HG03565 (cell line): ENCODE measurements around the gene MLLT1.

ENCODE experiments used
- ATAC-seq: cut with Tn5 transposase; IDR thresholded peaks from one replicate; pipeline ENCODE4 v1.9.1; 2021; ENCODE audit warnings: mild to moderate bottlenecking, moderate library complexity; ENCODE audit not compliant: unreplicated experiment

Gene MLLT1

DNA sequence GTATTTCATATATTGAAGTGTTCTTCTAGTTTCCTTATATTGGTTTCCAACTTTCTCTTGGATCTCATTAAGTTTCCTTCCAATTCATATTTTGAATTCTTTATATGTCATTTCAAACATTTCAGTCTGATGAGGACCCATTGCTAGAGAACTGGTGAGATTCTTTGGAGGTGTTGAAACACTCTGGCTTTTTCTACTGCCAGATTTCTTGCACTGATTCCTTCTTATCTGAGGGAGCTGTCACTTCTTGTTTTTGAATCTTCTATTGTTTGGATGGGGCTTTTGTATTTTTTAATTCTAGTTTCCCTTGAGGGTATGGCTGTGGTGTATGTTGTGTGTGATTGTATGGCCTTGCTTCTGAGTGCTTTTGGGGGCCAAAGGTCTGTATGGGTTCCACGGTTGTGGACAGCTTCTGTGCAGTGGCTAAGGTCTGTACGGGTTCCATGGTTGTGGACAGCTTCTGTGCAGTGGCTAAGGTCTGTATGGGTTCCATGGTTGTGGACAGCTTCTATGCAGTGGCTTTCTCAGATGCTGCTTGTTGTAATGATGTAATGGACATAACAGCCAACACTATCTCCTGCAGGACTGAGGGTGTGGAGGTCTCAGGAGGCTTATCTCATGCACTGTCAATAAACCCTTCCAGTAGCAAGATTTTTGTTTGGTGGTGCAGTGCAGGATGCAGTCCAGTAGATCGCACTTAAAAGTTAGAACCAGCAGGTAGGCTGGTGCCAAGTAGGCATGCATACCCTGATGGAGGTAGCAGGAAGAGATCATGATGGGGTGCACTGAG lies 107.5 kb downstream of the MLLT1 start:
- no peak for ATAC-seq

DNA sequence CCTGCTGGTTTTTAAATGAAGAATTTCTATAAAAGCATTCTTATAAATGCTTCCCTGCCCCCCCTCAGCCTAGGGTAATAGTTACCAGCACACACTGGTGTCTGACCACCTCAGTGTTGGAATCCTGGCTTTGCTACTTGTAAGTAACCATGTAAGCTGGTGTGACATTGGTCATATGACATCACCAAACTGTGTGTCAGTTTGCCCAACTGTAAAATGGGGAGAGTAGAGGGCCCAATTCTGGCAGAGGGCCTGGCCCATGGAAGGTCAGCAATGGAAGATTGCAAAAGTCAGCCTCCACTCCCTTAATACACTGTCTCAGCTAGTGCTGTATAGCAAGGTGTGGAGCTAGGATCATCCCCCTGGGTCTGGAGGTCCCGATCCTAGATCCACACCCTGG lies 112.7 kb downstream of the MLLT1 start:
- ATAC-seq: no peak

DNA sequence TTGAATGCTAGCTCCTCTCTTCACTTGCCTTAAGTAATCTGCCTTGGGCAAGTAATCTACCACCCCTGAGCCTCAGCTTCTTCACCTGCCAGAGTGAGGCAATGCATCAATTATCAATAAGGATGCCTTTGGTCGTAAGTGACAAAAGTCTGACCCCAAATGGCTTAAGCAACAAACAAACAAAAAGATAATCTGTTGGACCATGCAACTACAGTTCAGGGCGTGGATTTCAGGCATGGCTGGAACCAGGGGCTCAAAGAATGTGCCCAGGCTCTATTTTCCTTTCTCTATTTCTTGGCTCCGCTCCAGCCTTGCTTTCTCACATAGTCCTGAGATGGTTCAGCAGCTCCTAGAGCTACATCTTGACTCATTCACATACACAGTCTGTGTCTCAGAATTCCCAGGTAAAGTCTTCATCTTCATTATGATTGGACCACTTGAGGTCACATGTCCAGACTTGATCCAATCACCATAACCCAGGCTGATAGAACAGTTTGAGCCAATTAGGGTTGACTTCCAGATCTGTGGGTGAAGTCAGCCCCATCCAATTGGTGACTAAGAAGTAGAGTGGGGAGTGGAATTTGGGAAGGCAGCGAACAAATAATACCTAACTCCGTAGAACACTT lies 114.8 kb downstream of the MLLT1 start:
- ATAC-seq: no peak

GRCh38 chr19:6161271-6161850 lies 118.4 kb downstream of the MLLT1 start:
- ATAC-seq: no peak
